Epithelial cell of esophagus (primary cell): ENCODE data around the gene PLCD4.
A peak's percentile ranks its signal among the peaks of the same experiment; 100 is the strongest.

Source experiments
- DNase-seq: peaks from one replicate; pipeline ENCODE4 v3.0.0; 2010; ENCODE audit warnings: low read depth
- H3K4me3 ChIP-seq: 2 replicates; pipeline ENCODE4 v1.5.1; 2011; ENCODE audit warnings: mild to moderate bottlenecking, low read length, control low read depth
- CTCF ChIP-seq: IDR thresholded peaks from 2 replicates; pipeline ENCODE4 v1.5.1; 2011; ENCODE audit warnings: low read depth, mild to moderate bottlenecking, low read length, control low read depth, inconsistent platforms; ENCODE audit not compliant: insufficient read depth; ENCODE audit errors: missing control alignments

Gene PLCD4

DNA sequence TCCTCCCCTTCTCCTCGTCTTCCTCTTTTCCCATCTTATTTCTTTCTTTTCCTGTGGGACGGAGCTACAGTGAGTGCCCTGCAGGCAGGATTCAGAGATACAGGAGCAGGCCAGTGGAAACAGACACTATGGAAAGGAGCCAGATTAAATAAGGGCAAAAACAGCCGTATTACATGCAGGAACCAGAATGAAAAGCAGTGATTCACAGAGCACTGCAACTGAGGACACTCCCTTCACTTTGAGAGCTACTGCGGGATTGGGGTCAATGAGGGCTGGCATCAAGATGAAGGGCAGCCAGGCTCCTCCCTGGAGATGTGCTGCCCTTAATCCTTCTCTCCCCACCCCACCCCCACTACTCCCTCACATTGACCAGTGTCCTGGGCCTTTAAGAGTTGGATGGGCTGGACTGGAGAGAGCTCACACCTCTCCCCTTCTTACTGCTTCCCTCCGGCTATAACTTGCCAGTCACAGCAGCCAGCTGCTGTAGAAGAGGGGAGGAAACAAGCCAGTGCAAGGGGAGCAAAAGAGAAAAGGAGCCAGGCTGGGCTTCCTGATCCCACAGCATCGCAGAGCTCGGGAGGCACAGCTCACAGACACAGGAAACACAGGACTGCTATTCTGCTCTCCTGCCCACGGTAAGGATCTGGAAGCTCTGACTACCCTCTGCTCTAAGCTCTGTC lies at the start of gene PLCD4:
PLCD4 (plus strand) TSS at position 464 of the 680 bp plus-strand sequence. CDS start 7,841 bp downstream, outside the sequence.
- TF ChIP-seq CTCF = peak; percentile 25
- peak within 1 kb of the TSS; percentile 15 for H3K4me3 ChIP-seq
- peak; percentile 88 for DNase-seq

DNA sequence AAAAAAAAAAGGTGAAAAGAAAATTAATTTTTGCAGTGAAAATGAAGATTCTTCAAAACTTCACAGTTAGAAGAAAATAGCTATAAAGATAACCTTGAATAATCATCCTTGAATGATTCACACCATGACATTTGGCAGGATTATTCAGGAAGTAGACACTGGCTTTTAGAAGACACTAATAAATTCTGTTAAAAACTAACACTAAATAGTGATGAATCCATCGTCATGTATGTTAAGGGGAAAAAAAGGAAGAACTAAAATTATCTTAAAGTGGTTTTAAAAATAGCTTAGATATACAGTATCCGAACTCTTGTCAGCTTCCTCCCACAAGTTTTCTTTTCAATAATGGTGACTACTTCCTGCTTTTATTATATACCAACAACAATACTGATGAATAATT lies 49.8 kb upstream of the PLCD4 start:
- TF ChIP-seq CTCF = no peak
- no peak for DNase-seq
- H3K4me3 ChIP-seq = no peak overlapping the region

DNA sequence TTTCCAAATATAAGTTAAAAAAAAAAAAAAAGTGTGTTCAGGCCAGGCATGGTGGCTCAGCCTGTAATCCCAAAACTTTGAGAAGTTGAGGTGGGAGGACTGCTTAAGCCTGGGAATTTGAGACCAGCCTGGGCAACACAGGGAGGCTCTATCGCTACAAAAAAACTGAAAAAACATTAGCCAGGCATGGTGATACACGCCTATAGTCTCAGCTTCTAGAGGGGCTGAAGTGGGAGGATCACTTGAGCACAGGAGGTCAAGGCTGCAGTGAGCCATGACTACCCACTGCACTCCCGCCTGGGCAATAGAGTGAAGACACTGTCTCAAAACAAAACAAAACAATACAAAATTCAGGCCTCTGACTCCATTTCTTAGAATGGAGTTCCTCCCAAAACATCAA lies 48.7 kb upstream of the PLCD4 start:
- DNase-seq = no peak
- TF ChIP-seq CTCF = no peak
- no peak overlapping the region for H3K4me3 ChIP-seq

GRCh38 chr2:218564056-218564455 lies 43.6 kb upstream of the PLCD4 start:
- no peak for TF ChIP-seq CTCF
- no peak overlapping the region for H3K4me3 ChIP-seq
- no peak for DNase-seq

DNA sequence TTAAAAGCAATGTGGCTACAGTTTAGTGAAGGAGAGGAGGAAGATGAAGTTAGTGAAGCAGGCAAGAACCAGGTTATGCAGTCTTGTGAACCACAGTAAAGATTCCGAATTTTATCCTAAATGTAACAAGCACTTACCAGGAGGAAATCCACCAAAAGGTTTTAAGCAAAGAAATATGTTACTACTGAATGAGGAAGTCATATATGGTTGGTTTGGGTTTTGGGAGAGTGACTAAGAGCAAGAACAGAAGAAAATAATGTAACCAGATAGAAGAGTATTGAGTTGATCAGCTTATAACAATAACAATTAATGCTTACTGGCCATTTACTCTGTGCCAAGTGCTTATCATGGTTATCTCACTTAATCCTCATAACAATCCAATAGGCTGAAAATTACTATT lies 41.4 kb upstream of the PLCD4 start:
- TF ChIP-seq CTCF = no peak
- no peak for DNase-seq

DNA sequence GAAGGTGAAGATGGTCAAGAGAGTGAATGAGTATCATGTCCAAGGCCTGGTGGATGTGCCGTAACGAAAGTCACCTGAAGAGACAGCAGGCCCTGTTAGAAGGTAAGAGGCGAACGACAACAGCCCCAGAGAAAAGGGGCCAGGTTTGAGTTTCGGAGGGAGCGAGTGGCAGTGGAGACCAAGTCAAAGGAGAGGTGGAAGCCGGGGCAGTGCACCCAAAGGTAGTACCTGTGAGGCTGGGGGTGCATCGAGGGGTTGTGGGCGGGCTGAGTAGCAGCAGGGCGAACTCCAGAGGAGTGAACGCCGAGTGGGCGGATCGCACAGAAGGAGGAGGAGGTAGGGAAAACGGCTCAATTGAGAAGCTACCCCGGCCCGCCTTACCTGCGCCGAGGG lies 39.9 kb upstream of the PLCD4 start:
- no peak for TF ChIP-seq CTCF
- DNase-seq = no peak
- H3K4me3 ChIP-seq = peak overlapping the region; percentile 85

More for the DNA sequence above, 41.4 kb upstream of the PLCD4 start:
- H3K4me3 ChIP-seq = no peak overlapping the region
